ENCODE data around the gene EIF3I. TPM values are rescaled to one million over a fixed set of nuclear protein-coding genes. Genes with fewer than 3 reads are reported as not detected.

Gene EIF3I
- total RNA-seq, 8 experiments from 2014 or later: 174 to 366 (median 241) TPM

DNA sequence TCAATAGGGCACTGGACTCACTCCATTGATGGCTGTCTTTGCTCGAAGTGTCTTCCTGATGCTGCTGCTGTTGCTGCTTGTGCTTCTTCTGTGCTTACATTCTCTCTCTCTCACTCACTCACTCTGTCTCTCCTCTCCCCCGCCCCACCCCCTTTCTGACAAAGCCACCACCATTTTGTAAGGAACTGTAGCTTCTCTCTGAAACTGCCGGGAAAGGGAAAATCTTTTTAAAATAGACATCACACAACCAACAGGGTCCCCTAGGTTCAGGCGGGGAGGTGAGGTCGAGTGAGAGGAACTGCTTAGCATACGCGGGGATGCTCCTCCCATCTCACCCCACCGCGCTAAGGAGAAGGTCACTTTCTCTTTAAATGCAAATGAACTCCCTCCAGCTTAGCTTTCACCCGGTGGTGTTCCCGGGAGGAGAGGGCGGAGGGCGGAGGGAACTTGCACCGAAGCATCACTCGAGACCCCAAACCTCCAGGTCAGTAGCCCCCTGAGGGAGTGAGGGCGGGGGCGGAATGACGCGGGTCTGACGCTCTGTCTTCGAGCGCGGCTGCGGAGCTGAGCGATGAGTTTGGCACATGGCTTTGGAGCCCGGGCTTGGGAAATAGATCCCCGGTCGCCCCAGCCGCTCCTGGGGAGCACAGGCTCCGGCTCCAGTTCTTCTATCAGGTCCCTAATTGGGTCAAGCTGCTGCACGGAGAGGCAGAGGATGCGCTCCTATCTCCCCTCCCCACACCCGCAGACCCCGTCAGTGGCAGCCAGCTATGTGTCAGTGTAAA is 21.8 kb upstream of the EIF3I start, which contains the start of gene CCDC28B:
Gene CCDC28B, plus strand, starts transcription at position 370 of the 785 bp plus-strand sequence. CDS start 1,341 bp downstream, outside the sequence.
- peak within 1 kb of the TSS; percentile 37 to 47 (median 41) for H3K4me3 ChIP-seq
- H3K4me1 ChIP-seq (replicated peaks in 1 of 2): peaks cover 44 to 45% of the 10 kb centered on the region in 2 donors
- 0 to 20% (median 1%) methylated on average over 1 to 23 of the region's 34 CpGs; no CpG with 5 or more reads in 3 of the 10 experiments for WGBS, 10 experiments
- peak within 1 kb of the TSS; percentile 70 to 91 for H3K27ac ChIP-seq
- peak; percentile 40 to 79 (median 74) for ATAC-seq (replicated peaks in 6 of 8)
- in situ Hi-C loops (cut with MboI; ENCODE audit: low pct_unique_long_range_greater_than_20kb in 2 of 9, low sequenced_read_pairs in 9 of 9, unreplicated experiment in 9 of 9): no loop called here

DNA sequence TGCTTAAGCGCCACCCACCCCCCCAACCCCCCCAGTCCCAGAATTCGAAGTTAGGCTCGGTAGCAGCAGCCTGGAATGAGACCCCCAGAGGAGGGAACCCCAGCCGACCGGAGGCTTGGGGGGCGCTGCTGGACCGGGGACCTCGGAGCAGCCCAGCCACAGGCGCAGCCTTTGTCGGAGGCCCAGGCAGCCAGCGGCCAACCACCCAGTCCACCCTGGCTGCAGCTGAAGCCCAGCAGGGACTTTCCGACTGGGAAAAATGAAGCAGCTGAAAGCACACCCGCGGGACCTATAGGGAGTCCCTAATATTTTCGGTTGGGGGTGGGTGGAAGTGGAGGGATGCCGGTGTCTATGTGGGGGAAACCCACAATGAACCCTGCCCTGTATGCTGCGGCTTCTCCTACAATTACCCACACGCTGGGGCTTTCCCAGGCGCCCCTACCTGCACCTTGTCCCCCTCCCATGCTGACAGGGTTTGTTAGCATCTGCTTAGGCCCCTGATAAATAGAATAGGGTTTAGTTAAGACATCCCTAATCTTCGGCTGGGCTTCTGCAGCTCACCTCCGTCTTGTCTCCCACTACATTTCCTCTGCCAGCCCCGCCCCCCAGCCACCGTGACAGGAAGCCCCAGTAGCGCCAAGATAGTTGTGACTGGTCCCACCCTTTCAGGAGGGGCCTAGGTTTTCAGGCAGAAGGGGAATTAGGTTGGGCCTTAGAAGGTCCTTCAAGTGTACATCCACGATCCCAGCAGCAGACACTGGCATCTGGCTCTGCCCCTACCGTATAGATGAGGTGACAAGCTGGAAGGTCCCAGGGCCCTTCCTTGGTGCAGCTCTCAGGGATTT is 21.0 kb upstream of the EIF3I start:
- peak; percentile 25 to 51 (median 43) for ATAC-seq (replicated peaks in 6 of 8)
- Histone ChIP-seq H3K27ac (peak overlapping the region; percentile 70 to 91), H3K4me1 (replicated peaks in 1 of 2) (peaks cover 46 to 47% of the 10 kb centered on the region in 2 donors), H3K4me3 (peak overlapping the region; percentile 37 to 47 (median 41))
- in situ Hi-C loops (cut with MboI; ENCODE audit: low pct_unique_long_range_greater_than_20kb in 2 of 9, low sequenced_read_pairs in 9 of 9, unreplicated experiment in 9 of 9): no loop called here
- 0 to 60% (median 9%) methylated on average over 1 to 11 of the region's 26 CpGs; no CpG with 5 or more reads in 2 of the 10 experiments for WGBS, 10 experiments

GRCh38 chr1:32204943-32205361 is 17.3 kb upstream of the EIF3I start:
- in situ Hi-C loops (cut with MboI; ENCODE audit: low pct_unique_long_range_greater_than_20kb in 2 of 9, low sequenced_read_pairs in 9 of 9, unreplicated experiment in 9 of 9): no loop called here
- peak overlapping the region; percentile 2 to 37 for H3K27ac ChIP-seq
- WGBS, 10 experiments: 7 to 80% (median 50%) methylated on average over 3 to 20 of the region's 26 CpGs; no CpG with 5 or more reads in 5 of the 10 experiments

GRCh38 chr1:32205401-32206370 is 16.5 kb upstream of the EIF3I start, which contains the start of gene IQCC:
Gene IQCC (plus strand): TSS chr1:32205671. CDS start chr1:32205682, 11 bp downstream.
- 0 to 12% (median 2%) methylated on average over 4 to 18 of the region's 77 CpGs; no CpG with 5 or more reads in 6 of the 10 experiments for WGBS, 10 experiments
- ATAC-seq (replicated peaks in 6 of 8): peak; percentile 57 to 75 (median 72)
- in situ Hi-C loops (cut with MboI; ENCODE audit: low pct_unique_long_range_greater_than_20kb in 2 of 9, low sequenced_read_pairs in 9 of 9, unreplicated experiment in 9 of 9): no loop called here
- peaks cover 16 to 21% of the 10 kb centered on the region in 2 donors for H3K4me1 ChIP-seq (replicated peaks in 1 of 2)
- peak within 1 kb of the TSS; percentile 28 to 37 for H3K27ac ChIP-seq
- peak within 1 kb of the TSS; percentile 46 to 61 (median 52) for H3K4me3 ChIP-seq

More at GRCh38 chr1:32204943-32205361, 17.3 kb upstream of the EIF3I start:
- Histone ChIP-seq H3K4me1 (replicated peaks in 1 of 2) (peaks cover 17 to 21% of the 10 kb centered on the region in 2 donors), H3K4me3 (peak overlapping the region; percentile 46 to 61 (median 52))
- peak in 4 of 8 experiments; percentile 0 for ATAC-seq (replicated peaks in 6 of 8)

DNA sequence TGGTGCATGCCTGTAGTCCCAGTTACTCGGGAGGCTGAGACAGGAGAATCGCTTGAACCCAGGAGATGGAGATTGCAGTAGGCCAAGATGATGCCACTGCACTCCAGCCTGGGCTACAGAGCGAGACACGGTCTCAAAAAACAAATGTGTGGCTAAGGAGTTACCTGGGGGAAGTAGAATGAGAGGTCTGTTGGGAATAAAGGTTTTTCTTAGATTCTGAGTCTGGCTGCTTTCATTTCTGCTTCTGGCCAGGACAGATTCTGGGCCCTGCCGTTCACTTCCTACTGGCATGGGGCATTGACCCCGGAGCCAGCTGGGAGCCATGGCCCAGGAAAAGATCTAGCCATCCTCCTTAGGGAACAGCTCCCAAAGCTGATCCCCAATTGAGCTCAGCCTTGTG is 13.7 kb upstream of the EIF3I start:
- ATAC-seq (replicated peaks in 6 of 8): no peak
- in situ Hi-C loops (cut with MboI; ENCODE audit: low pct_unique_long_range_greater_than_20kb in 2 of 9, low sequenced_read_pairs in 9 of 9, unreplicated experiment in 9 of 9): no loop called here
- Histone ChIP-seq H3K27ac (no peak overlapping the region), H3K4me1 (replicated peaks in 1 of 2) (peaks cover 5 to 12% of the 10 kb centered on the region in 2 donors), H3K4me3 (no peak overlapping the region)
- 67 to 100% (median 92%) methylated on average over 1 to 6 of the region's 6 CpGs; no CpG with 5 or more reads in 3 of the 10 experiments for WGBS, 10 experiments

GRCh38 chr1:32208891-32209328 is 13.3 kb upstream of the EIF3I start, which contains the start of gene DCDC2B:
Gene DCDC2B (plus strand): TSS chr1:32209089. CDS start chr1:32209094, 5 bp downstream.
- 58 to 90% (median 79%) methylated on average over 3 to 5 of the region's 5 CpGs; no CpG with 5 or more reads in 4 of the 10 experiments for WGBS, 10 experiments
- in situ Hi-C loops (cut with MboI; ENCODE audit: low pct_unique_long_range_greater_than_20kb in 2 of 9, low sequenced_read_pairs in 9 of 9, unreplicated experiment in 9 of 9): no loop called here
- Histone ChIP-seq H3K4me1 (replicated peaks in 1 of 2) (peaks cover 5 to 12% of the 10 kb centered on the region in 2 donors), H3K27ac (no peak within 1 kb of the TSS), H3K4me3 (no peak within 1 kb of the TSS)
- peak in 6 of 8 experiments; percentile 1 to 23 (median 10) for ATAC-seq (replicated peaks in 6 of 8)

DNA sequence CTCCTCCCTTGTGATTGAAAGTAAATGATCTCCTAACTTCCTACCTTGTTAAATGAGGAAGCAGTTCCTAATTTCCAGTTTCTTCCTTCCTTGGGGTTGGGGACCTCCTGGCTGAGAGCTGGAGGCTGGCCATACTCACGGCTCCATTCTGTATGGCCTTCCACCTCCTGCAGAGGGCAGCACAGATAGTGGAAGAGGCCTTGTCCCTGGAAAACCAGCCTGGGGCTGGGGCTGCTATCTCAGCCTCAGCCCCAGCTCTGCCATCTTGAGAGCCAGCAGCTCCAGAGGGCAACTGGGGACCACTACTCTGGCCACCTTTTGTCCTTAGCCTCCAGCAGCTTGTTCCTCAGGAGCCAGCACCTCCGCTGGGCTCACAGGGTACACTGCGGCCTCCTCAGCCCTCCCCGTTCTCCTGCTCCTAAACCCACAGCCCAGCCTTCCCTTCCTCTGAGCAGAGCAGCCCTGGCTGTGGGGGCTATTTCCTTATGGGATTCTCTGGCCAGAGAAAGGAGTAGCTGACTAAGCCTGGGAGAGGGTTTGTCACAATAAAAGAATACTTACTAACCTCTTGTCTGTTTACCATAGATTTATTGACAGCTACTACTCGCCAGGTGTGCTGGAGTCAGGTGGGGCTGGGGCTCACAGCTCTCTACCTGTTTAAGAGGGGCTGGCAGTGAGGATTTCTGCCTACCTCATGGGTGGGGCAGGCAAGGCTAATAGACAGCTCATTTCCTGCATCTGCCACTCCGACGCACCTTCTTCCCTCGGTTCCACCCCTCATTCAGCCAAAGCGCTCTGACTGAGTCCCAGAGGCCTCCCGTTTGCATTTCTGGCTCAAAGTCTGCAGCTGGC is 6.4 kb upstream of the EIF3I start:
- in situ Hi-C loops (cut with MboI; ENCODE audit: low pct_unique_long_range_greater_than_20kb in 2 of 9, low sequenced_read_pairs in 9 of 9, unreplicated experiment in 9 of 9): no loop called here
- Histone ChIP-seq H3K4me1 (replicated peaks in 1 of 2) (peaks cover 3% of the 10 kb centered on the region in 2 donors), H3K4me3 (no peak overlapping the region), H3K27ac (peak overlapping the region in 1 of 2 donors; percentile 32)
- 63 to 100% (median 91%) methylated on average over 1 to 9 of the region's 10 CpGs; no CpG with 5 or more reads in 1 of the 10 experiments for WGBS, 10 experiments
- peak; percentile 66 to 91 (median 82) for ATAC-seq (replicated peaks in 6 of 8)

DNA sequence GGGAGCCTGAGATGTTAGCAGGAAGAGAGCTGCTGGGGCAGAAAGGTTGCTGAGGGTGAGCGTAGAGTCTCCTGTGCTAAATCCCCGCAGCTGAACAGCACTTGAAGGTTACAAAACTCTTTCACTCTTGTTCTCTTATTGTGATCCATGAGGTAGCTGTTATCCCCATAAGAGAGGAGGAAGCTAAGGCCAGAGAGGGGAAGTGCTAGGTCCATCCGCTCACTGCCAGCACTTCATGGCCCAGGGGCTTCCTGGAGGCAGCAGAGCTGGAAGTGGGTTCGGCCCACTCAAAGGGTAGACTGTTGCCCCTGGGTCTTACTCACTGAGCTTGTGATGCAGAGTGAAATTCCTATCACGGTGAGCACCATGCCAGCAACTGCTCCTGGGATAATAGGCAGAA is 5.6 kb upstream of the EIF3I start:
- Histone ChIP-seq H3K4me3 (no peak overlapping the region), H3K4me1 (replicated peaks in 1 of 2) (peaks cover 8 to 9% of the 10 kb centered on the region in 2 donors), H3K27ac (no peak overlapping the region)
- in situ Hi-C loops (cut with MboI; ENCODE audit: low pct_unique_long_range_greater_than_20kb in 2 of 9, low sequenced_read_pairs in 9 of 9, unreplicated experiment in 9 of 9): no loop called here
- WGBS, 10 experiments: 88 to 100% (median 100%) methylated on average over 1 to 4 of the region's 5 CpGs; no CpG with 5 or more reads in 3 of the 10 experiments
- no peak for ATAC-seq (replicated peaks in 6 of 8)

- H3K27ac ChIP-seq: no peak overlapping the region
- H3K4me3 ChIP-seq: no peak overlapping the region
- in situ Hi-C loops (cut with MboI; ENCODE audit: low pct_unique_long_range_greater_than_20kb in 2 of 9, low sequenced_read_pairs in 9 of 9, unreplicated experiment in 9 of 9): no loop called here
- peaks cover 16 to 18% of the 10 kb centered on the region in 2 donors for H3K4me1 ChIP-seq (replicated peaks in 1 of 2)
- 39 to 100% (median 80%) methylated on average over 1 to 6 of the region's 7 CpGs; no CpG with 5 or more reads in 3 of the 10 experiments for WGBS, 10 experiments
- peak in 1 of 8 experiments; percentile 6 for ATAC-seq (replicated peaks in 6 of 8)
These were observed 3.2 kb upstream of the EIF3I start for GRCh38 chr1:32219022-32219421.

DNA sequence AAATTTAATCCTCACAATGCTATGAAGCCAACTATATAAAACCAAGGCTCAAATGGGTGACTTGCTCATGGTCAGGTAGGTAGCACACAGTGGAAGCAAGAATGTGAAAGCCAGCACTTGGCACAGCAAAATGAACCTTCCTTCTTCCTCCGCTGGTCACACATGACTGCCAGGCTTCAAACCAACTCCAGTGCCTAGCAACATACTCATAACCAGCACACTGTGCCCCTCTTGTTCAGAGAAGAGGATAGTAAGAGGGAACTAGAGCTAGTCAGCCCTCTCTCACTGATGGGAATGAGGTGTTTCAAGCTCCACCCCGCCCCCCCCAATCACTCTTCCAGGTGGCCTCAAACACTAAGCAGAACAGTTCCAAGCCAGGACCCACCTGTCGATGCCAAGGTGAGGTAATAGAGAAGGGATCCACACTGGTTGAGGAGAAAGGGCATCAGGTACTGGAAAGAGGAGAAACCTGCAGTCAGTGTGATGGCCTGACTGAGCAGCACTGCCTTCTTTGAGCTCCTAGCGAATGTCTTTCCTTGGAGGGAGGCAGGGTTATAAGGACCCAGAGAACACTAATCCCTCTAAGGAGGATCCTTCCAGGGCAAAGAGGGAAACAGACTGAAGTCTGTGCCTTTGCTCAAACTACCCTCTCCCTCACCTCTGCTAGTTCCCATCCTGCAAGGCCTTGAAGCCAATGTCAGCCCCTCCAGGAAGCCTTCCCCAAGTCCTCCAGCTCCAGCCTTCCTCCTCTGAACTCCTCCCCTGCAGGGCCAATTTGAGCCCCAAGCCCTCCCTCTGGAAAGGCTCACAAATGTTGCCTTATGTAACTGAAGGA is 1.2 kb upstream of the EIF3I start:
- Histone ChIP-seq H3K4me1 (replicated peaks in 1 of 2) (peaks cover 16 to 18% of the 10 kb centered on the region in 2 donors), H3K27ac (peak overlapping the region in 1 of 2 donors; percentile 92), H3K4me3 (peak overlapping the region; percentile 57 to 95 (median 93))
- ATAC-seq (replicated peaks in 6 of 8): no peak
- 80 to 100% (median 88%) methylated on average over 1 to 3 of the region's 4 CpGs; no CpG with 5 or more reads in 4 of the 10 experiments for WGBS, 10 experiments
- in situ Hi-C loops (cut with MboI; ENCODE audit: low pct_unique_long_range_greater_than_20kb in 2 of 9, low sequenced_read_pairs in 9 of 9, unreplicated experiment in 9 of 9): no loop called here

All from motor neuron (in vitro differentiated cells).